ENCODE data around the gene MYOM1.
A peak's percentile ranks its signal among the peaks of the same experiment; 100 is the strongest.

Gene MYOM1

DNA sequence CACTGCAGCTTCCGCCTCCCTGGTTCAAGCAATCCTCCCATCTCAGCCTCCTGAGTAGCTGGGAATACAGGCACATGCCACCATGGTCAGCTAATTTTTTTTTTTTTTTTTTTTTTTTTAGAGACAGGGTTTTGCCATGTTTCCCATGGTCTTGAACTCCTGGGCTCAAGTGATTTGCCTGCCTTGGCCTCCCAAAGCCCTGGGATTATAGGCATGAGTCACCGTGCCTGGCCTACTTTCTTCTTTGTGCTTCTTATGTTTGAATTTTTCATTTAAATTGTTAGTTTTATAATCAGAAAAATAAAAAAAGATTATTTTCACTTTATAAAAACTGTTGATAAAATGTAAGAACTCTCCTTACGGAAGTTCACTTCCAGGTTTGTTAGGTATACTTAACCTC lies 105.3 kb downstream of the MYOM1 start:
- DNase-seq = no peak

DNA sequence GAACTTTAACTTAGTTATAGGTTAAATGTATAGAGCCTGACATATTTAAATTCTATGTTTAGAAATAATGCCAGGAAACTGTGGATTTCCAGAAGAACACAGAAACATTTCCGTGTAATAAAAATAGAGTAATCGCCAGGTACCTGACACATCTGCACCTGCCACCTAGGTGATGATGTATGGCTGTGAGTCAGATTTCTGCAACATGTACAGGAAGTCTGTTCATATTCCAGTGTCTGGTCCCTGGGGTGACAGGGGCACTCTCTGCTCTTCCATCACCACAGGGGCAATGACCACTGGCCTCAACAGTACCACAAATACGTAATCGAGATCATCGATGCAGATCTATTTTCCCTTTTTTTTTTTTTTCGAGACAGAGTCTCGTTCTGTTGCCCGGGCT lies 105.7 kb downstream of the MYOM1 start:
- no peak for DNase-seq

DNA sequence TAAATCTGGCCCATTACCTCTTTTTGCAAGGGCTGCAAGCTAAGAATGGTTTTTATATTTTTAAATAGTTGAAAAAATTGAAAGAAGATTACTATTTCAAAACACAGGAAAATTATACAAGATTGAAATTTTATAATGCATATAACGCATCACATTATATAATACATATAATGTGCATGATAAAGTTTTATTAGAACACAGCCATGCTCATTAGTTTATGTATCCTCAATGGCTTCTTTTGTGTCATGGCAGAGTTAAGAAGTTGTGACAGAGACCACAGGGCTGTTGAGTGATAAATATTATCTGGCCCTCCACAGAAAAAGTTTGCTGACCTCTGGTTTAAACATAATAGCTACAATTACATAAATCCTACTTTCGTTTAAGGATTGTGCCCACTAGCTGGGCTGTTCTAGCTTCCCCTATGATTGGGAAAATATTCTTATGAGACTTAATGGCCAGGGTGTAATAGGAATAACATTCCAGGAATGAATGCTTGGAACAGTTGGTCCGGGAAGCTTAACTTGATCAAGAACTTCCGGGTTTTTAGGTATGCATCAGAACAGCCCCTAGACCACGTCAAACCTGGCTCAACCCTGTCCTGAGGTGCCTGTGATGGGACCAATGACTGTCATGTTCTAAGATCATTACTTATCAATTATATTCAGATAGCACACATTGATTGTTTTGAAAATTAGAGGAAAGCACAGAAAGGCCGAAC lies 108.1 kb downstream of the MYOM1 start:
- DNase-seq = no peak

DNA sequence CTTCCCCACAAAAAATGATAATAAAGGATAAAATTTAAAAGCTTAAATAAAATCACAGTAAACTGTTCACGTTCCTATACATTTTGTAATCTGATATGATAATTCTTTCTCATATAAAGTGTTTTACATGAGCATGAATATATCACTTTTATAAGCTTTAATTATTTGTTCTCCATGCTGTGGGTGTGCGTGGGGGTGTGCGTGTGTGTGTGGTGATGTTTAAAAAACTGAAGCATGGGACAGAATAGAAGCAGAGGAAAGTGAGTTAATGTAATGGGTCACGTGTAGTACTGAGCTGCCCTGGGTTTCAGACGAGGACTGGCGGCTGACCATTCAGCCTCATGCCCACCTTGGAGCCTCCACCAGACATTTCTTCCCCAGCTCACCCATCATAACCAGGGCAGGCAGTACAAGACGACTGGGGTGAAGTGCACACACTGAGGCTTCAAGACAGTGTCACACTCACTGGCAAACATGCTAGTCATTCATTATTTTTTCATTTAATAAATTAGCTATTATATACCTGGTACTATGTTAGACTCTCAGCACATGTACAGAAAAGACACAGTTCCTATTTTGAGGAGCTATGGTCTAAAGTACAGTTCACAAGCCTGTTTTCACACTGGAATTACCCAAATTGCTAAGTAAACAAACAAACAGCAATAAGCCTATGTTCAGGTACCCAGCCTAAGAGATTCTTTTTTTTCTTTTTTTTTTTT lies 109.6 kb downstream of the MYOM1 start:
- no peak for DNase-seq

DNA sequence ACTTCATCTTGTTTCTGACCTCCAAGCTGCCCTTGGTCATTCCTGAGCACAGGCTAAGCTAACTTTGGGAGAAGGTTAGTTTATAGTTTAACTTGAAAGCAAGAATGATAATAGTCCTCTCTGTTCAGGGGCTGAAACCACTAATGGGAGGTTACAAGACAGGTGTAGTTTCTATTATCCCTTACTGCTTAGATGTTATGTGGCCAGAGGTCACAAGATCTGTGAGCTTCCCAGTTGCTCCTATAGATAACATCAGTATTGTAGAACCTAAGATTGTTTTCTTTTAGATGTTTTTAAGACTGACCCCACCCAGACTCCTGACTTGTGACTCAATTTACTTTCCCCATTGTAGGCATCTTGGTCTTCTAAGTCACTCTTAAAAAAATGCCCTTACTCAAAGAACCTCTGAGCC lies 112.0 kb downstream of the MYOM1 start:
- no peak for DNase-seq

DNA sequence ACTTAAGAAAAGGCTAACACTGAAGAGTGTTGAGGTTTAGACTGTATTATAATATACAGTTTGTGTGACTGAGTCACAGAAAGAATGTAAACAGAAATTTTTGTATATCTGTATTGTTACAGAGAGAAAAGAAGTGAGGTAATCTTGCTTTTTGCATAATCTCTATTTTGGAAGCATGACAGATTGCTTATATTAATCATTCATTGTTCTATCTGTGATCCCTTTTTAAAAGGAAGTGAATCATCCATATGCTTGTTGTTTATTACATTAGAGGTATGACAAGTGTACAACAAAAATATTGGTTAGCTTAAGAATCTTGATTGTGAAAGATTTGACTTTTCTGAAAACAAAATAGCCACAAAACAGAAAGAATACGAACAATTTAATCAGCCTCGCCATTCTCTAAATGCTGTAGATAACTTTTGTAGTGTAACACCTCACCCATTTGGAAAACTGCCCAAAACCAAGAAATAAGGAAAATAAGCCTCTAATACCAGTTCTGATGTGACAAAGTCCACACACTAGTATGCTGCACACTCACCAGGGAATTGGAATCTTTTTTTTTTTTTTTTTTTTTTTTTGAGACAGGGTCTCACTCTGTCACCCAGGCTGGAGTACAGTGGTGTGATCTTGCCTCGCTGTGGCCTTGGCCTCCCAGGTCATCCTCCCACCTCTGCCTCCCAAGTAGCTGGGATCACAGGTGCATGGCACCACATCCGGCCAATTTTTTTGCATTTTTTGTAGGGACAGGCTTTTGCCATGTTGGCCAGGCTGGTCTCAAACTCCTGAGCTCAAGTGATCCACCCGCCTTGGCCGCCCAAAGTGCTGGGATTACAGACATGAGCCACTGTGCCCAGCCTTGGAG lies 115.3 kb downstream of the MYOM1 start:
- no peak for DNase-seq

DNA sequence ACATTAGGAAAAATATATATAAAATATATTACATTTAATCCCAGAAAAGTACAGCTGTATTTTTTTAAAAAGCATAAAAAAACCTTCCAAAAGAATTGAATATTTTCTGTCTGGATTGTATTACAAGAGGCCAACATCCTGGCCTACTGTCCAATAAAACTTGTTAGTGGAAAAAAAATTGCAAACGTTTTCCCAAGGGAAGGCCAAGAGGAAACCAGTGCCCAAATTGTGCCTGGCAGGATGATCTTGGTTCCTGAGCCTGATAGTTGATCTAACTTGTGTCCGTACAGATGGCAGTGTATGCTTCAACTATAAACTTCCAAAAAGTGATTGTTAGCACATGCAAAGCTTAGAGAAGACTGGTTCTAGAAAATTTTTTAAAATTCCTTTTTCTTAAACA lies 116.2 kb downstream of the MYOM1 start:
- DNase-seq = no peak

DNA sequence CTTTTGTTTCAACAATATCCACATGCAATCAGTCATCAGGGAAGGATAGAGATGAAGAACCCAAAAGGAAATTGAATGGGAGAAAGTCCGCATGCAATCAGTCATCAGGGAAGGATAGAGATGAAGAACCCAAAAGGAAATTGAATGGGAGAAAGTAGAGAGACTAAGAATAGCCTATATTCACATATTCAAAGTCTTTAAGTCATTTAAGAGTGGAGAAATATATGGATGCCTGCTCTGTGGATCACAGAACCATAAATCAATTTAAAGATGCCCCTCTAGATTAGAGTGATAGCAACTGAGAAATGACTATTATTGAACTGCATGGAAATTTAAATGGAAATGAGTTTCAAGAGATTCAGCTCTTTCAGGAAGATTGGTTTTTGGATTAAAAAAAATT lies 116.8 kb downstream of the MYOM1 start:
- DNase-seq = no peak

DNA sequence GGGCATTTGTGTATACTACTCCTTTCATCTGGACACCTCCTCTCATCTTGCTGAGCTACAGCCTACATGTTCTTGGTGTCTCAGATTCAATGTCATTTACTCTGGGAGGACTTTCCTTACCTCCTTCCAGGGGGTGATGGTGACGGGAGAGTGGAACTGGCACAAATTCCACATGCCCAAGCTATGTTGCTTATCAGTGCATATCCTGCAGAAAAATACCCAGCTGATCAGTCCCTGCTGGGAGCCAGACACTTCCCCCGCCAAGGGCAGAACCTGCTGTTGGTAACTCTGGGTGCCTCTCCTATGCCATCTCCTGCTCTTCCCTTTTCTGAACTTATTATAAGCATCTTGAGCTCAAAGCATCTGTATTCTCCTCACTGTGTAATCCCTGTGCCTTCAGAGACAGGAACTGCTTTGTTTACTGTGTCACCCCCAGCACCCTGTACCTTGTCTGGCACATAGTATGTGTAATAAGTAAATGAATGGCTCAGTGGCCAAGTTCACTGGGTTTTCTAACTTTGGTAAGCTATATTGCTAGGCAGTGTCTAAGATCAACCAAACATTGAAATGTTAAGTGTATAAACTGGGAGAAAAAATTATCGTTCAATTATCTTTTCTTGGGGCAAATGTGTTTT lies 119.2 kb downstream of the MYOM1 start:
- DNase-seq = no peak

DNA sequence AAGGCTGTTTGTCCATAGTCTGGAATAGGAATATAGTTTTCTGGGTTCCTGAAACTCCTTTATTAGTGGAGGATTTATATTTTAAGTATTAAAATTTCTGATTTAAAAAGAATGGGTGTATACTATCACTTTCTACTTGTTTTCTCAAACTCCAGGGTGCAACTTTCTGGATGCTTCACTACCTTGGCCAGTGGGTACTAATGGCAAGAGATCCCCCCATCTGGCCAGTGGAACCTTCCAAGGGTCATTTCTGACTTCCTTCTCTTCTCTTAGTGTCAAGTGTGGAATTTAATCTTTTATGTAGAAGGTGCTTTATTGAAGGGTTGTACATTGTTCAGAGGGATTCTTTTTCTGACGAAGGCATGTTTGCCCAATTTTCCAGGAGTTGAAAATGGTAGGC lies 120.4 kb downstream of the MYOM1 start:
- DNase-seq = no peak

DNA sequence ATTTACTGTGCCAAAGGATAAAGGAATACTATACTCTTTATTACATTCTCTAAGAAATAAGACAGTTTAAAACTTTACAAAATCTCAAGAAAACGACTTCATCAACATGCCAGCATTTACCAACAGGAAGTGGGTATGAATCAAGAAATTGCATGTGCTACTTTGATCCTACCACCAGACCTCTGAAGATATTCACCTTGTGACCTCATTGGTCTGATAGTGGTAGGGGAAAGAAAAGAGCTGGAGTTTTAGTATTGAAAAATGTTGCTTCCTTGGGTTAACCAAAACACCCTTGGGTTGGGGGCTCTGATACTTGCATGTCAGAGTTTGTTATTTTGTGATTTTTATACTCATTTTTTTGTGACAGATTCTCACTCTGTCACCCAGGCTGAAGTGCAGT lies 122.7 kb downstream of the MYOM1 start:
- peak; percentile 25 for DNase-seq

DNA sequence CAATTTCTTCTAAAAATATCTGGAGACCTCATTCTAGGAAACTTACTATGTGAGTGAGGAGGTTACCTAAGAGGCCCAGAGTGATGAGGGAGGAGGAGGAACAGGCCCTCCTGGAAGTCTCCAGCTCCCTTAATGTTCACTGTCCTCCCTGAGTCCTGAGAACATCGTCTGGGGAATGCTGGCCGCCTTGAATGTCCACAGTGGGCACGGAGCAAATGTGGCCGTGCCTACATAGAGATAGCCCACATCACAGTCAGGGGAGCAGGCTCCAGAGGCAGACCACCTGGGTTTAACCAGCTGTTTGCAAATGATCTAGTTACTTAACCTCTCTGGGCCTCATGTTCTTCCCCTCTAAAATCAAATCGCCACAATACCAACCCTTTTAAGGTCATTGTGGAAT lies 123.8 kb downstream of the MYOM1 start:
- no peak for DNase-seq

DNA sequence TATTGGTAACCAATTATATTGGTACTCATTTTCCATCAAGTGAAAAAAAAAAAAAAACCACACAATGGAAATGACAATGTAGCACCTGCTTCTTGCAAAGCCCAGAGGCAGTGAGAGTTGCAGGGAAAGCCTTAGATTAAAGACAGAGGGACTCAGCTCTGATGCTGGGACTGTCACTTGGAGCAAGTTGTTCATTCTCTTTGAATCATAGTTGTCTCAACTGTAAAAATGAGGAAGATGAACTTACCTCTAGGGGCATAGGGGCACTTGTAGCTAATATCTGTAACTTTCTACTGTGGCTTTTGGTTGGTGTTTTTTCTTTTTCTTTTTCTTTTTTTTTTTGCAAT lies 125.5 kb downstream of the MYOM1 start:
- DNase-seq = no peak

DNA sequence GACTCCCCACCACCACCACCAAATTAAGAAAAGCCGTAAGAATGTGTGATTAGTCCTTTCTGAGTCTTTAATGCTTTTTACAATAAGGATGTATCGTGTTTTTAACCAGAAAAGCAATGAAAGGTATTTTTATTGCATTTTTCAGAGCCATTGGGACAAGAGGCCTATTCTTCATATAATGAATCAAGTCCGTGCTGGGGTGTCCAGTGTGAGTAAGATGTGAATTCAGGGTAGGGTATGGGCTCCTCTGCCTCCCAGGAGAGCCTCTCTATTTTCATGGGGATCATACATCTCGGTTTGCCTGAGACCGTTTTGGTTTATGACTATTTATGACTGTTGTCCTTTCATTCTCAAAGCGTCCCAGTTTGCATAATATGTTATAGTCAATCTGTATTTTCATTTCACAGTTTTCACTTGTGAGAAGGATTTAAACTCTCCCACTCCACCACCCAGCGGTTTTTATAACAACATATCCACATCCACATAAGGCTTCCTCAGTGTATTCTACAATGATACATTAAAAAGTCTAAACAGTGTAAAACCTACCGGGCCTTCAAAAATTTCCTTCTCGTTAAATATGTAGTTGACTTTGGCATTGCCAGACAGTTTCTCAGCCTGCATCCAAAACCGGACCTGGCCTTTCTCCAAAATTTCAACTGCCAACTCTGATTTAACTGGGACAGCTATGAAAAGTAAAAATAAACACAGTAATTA lies 126.0 kb downstream of the MYOM1 start:
- DNase-seq = no peak

DNA sequence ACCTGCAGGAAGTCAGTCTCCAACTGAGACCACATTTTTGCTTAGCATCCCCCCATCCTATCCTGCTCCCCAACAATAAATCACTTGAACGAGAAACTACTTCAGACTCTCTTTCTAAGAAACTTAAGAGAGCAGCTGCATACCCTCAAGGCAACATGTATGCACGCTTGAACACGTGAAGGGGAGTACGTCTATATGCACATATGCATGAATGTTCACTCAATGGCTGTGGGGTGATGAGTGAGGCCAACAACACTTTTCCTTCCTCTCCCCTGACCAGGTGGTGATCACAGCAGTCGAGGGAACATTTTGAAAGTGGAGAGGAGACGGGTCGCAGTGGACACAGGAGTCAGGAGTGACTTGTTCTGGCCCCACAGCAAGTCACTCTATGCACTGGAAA lies 127.0 kb downstream of the MYOM1 start:
- DNase-seq = no peak

DNA sequence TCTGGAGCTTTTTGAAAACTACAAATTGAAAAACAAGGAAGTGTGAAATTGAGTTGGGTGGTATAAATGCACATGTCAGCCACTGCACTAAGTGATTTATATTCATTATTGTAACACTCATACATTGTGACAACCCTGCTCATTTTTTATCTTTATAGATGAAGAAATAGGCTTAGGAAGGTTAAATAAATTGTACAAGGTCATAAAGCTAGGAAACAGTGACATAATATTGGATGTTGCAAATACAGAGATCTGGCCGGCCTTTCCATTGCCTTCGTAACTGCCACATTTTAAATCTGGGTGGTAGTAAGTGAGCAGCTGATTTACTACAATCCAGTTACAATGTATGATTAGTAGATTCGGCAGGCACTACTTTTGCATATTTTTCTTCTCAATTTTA lies 130.2 kb downstream of the MYOM1 start:
- no peak for DNase-seq

DNA sequence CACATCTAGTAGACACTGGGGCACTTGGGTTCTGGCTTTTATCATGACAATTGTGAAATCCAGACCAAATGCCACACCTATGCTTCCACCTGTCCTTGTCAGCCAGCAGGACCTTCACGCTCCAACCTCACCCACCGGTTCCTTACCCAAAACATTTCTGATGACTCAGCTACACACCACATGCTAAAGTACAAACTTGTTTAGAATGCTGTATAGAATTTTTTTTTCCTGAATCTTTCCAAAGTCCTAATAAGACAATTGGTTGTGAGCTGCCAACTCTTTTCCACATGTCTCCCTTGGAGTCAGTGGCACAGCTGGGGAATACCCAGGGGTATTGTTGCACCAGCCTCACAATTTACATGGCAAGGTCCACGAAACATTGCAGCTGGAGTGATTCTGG lies 131.3 kb downstream of the MYOM1 start:
- DNase-seq = no peak

DNA sequence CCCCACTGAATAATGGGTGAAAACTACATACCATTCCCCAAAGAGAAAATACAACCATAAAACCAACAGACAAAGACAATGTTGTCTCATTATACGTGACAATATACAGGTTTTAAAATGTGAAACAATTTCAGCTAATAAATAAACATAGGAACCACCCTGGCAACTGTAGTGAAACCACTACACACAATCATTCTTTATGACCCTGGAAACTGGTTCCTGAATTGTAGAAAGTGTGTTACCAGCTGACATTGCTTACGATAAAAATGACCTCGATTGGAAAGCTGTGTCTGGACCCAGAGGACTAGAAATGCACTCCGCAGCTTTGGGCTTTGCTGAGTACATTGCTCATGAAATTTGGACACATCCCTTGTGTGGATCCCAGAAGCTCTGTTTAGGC lies 132.9 kb downstream of the MYOM1 start:
- no peak for DNase-seq

DNA sequence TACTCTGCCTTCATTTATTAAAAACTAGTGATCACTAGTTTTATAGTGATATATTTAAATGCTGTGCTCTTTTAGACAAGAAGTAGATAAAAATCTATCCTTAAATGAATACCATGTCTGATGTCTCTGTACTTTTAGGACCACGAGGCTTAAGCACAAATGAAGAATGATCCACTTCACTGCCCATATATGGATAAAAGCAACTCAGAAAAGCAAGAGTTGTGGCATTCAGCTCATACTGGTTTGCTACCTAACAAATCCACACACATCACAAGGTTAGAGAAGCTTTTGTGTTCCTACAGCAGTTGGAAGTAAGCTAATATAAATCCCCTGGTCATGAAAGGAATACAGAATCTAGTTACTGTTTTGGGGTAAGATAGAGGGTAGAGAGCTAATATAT lies 134.2 kb downstream of the MYOM1 start:
- no peak for DNase-seq

DNA sequence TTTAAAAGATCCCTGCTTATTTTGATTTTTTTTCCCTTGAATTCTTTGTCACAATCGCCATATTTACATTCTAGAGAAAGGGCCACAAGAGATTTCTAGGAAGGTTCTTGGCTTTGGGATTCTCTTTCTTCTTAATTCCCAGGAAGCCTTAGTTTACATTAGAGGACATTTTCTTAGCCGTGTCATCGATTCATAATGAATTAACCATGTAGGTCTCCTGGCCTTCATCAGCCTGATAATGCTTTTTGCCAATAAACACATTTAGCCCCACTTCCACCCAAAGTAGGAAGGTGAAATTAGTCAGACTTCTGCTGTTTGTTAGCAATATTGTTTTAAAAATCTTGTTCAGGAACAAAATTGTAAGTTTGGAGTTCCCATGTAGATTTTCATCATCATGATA lies 135.6 kb downstream of the MYOM1 start:
- DNase-seq = no peak

DNA sequence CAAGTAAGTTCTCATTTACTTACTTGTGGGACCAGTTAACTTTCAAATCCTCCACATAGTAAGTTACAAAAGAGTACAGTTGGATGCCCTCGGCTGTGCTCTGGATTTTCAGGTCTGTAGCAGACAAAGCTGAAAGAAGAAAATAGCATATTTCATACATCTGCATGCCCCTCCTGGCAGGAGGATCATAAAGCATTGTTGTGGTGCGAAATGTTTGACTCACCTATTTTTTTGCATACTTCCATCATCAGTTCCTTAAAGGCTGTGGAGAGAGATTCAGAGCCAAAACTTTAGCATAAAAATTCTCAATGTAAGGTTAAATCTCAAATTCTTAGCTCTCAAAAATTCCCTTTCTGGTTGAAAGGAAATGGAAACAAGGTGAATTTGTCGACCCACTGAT lies 136.0 kb downstream of the MYOM1 start:
- no peak for DNase-seq

DNA sequence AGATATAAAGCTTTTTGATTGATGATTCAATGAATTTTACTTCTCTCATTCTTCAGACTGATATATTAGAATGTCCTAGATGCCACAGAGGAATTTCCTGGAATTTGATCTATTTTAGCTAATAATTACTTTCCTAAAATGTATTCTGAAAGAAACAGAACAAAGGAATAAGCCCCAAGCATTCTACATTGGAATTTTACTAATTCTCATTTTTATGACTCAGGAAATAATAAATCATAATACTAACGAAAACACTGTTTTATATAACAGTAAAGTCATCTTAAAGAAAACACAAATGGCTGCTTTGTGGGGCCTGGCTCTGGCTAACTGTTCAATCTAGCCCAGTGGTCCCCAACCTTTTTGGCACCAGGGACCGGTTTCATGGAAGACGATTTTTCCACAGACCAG lies 138.2 kb downstream of the MYOM1 start:
- no peak for DNase-seq

DNA sequence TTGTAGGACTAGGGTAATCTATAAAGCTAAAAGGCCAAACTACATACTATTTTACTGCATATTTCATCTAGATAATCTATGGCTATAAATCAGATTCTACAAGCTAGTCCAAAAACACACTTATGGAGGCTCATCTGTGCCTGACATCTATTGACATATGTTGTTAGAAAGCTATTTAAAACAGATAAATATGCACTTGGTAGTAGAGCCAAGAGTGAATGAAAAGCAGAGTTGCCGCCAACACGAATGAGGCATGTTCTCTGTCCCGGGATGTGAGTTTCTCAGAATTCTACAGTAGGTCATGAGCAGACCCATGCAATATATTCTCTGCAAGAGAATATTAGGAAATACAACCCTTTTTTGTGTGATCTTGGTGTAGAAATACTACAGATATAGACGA lies 140.1 kb downstream of the MYOM1 start:
- DNase-seq = no peak
